ENCODE results near the gene PDE2A. TPM values are rescaled to one million over a fixed set of nuclear protein-coding genes. Genes with fewer than 3 reads are reported as not detected.

PDE2A gene
- polyA plus RNA-seq, 2 of the 4 experiments (the other 2 are of a cell fraction): 0.62 to 1.5 TPM

- no peak overlapping the region for H3K4me2 ChIP-seq
- no peak for DNase-seq (ENCODE audit: low read depth in 1 of 2, low spot score in 1 of 2)
- no peaks in the 10 kb centered on the region for H3K4me1 ChIP-seq
- WGBS (ENCODE audit: missing lambda C conversion rate): 73% methylated on average over 4 of the region's 4 CpGs
- no peak overlapping the region for H3K27ac ChIP-seq
- no peaks in the 10 kb centered on the region for H3K9me3 ChIP-seq
- ATAC-seq: no peak
- H3K4me3 ChIP-seq: no peak overlapping the region
- TF ChIP-seq HOXB5 (CRISPR knock-in tag; IDR thresholded peaks at IDR 0.05): no peak
- TF ChIP-seq FOSL2 (IDR thresholded peaks at IDR 0.05): no peak
- TF ChIP-seq FOSL2 (CRISPR knock-in tag; IDR thresholded peaks at IDR 0.05): no peak
- no peak for TF ChIP-seq MAFK (IDR thresholded peaks at IDR 0.05; ENCODE audit: partially characterized antibody)
- no peak for TF ChIP-seq ATOH8 (CRISPR knock-in tag; IDR thresholded peaks at IDR 0.05; ENCODE audit: low read depth)
- TF ChIP-seq, protein P1, sequence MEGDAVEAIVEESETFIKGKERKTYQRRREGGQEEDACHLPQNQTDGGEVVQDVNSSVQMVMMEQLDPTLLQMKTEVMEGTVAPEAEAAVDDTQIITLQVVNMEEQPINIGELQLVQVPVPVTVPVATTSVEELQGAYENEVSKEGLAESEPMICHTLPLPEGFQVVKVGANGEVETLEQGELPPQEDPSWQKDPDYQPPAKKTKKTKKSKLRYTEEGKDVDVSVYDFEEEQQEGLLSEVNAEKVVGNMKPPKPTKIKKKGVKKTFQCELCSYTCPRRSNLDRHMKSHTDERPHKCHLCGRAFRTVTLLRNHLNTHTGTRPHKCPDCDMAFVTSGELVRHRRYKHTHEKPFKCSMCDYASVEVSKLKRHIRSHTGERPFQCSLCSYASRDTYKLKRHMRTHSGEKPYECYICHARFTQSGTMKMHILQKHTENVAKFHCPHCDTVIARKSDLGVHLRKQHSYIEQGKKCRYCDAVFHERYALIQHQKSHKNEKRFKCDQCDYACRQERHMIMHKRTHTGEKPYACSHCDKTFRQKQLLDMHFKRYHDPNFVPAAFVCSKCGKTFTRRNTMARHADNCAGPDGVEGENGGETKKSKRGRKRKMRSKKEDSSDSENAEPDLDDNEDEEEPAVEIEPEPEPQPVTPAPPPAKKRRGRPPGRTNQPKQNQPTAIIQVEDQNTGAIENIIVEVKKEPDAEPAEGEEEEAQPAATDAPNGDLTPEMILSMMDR (IDR thresholded peaks at IDR 0.05): no peak
- no peak for TF ChIP-seq RNF2 (IDR thresholded peaks at IDR 0.05; ENCODE audit: borderline replicate concordance, low read depth)
- TF ChIP-seq RAD21 (conservative IDR thresholded peaks at IDR 0.05 in 1 of 2, IDR thresholded peaks at IDR 0.05 in 1 of 2): no peak
- no peak for TF ChIP-seq MYC (IDR thresholded peaks at IDR 0.05; ENCODE audit: borderline replicate concordance, low read length)
- TF ChIP-seq HMGXB4 (CRISPR knock-in tag; IDR thresholded peaks at IDR 0.05; ENCODE audit: borderline replicate concordance): no peak
- TF ChIP-seq USF2 (IDR thresholded peaks at IDR 0.05): no peak
- TF ChIP-seq ELK1 (IDR thresholded peaks at IDR 0.05; ENCODE audit: low read depth, low read length): no peak
- no peak for TF ChIP-seq HDAC2 (IDR thresholded peaks at IDR 0.05)
- TF ChIP-seq E2F6 (IDR thresholded peaks at IDR 0.05; ENCODE audit: borderline replicate concordance, low read depth): no peak
- TF ChIP-seq CHD4 (IDR thresholded peaks at IDR 0.05; ENCODE audit: borderline replicate concordance): no peak
- TF ChIP-seq KDM5A (IDR thresholded peaks at IDR 0.05): no peak
- no peak for FAIRE-seq
- ChIA-PET CTCF (interaction anchor here (1.1 to 1.7 kb wide), 3 partner anchors 19 to 45 kb away, joined by 3 to 5 read pairs (median 5); no protein-coding TSS in a partner anchor), POLR2A (no interaction called here)
Measured at GRCh38 chr11:72541257-72541974, 132.8 kb downstream of the PDE2A start.

DNA sequence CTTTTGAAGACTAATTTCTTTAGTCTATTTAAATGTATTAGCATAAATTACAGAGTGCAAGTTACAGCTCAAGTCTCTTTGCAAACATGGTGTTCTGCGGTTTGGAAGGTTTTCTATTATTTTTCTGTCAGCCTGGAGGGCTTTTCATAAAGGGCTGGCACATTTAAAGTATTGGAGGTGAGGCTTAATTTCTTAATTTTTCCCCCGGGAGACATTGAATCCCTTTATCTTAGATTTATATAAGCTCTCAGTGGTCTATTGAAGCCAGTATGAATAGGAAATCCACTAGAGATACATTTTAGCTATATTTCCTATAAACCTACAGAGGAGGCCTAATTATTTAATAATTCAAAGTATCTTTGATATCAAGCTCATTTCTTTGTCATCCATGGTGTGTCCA, 137.2 kb downstream of the PDE2A start:
- H3K4me2 ChIP-seq: no peak overlapping the region
- H3K4me3 ChIP-seq: no peak overlapping the region
- 60% methylated on average over 2 of the region's 2 CpGs for WGBS (ENCODE audit: missing lambda C conversion rate)
- H3K9me3 ChIP-seq: no peaks in the 10 kb centered on the region
- ChIA-PET CTCF (interaction anchor here (0.8 to 1.5 kb wide), 4 partner anchors 14 to 147 kb away, joined by 3 to 7 read pairs (median 4); no protein-coding TSS in a partner anchor), POLR2A (interaction anchor here (0.6 kb wide), 1 partner anchor 98 kb away, joined by 3 read pairs; no protein-coding TSS in a partner anchor)
- H3K27ac ChIP-seq: no peak overlapping the region
- DNase-seq (ENCODE audit: low read depth in 1 of 2, low spot score in 1 of 2) (no peak), ATAC-seq (no peak), FAIRE-seq (no peak)
- H3K4me1 ChIP-seq: peaks cover 6% of the 10 kb centered on the region; the same call in 2 of the 3 replicates
- TF ChIP-seq MAX (IDR thresholded peaks at IDR 0.05) (no peak), HDAC2 (IDR thresholded peaks at IDR 0.05) (no peak), HOXB13 (CRISPR knock-in tag; IDR thresholded peaks at IDR 0.05; ENCODE audit: low read depth) (no peak), BCL3 (IDR thresholded peaks at IDR 0.05) (no peak), RFX5 (IDR thresholded peaks at IDR 0.05) (no peak), RARB (CRISPR knock-in tag; IDR thresholded peaks at IDR 0.05) (no peak), FOSB (CRISPR knock-in tag; IDR thresholded peaks at IDR 0.05) (no peak), FOSL2 (IDR thresholded peaks at IDR 0.05) (no peak), FOSL2 (CRISPR knock-in tag; IDR thresholded peaks at IDR 0.05) (no peak), NR3C1 (IDR thresholded peaks at IDR 0.05) (no peak), BHLHE40 (IDR thresholded peaks at IDR 0.05; ENCODE audit: low read depth, low read length) (no peak), MAFK (IDR thresholded peaks at IDR 0.05; ENCODE audit: partially characterized antibody) (no peak), RNF2 (IDR thresholded peaks at IDR 0.05; ENCODE audit: borderline replicate concordance, low read depth) (no peak), SMC3 (IDR thresholded peaks at IDR 0.05) (no peak)
- TF ChIP-seq, protein P2, sequence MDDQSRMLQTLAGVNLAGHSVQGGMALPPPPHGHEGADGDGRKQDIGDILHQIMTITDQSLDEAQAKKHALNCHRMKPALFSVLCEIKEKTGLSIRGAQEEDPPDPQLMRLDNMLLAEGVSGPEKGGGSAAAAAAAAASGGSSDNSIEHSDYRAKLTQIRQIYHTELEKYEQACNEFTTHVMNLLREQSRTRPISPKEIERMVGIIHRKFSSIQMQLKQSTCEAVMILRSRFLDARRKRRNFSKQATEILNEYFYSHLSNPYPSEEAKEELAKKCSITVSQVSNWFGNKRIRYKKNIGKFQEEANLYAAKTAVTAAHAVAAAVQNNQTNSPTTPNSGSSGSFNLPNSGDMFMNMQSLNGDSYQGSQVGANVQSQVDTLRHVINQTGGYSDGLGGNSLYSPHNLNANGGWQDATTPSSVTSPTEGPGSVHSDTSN (IDR thresholded peaks at IDR 0.05): no peak

All from A549 (cell line).